Suppressor macrophage treated with lipopolysaccharide for 1 hour (primary cell): ENCODE measurements around the gene C14orf132.
"Not testable (repeated sequence)": the region's sequence is repeated elsewhere in the genome, so short reads cannot be mapped to it uniquely, and the experiment has no call there.

ENCODE experiments used
- DNase-seq, 3 donors: peaks; one replicate each; pipeline ENCODE4 v3.0.0-alpha.2; 2020 to 2022

Gene C14orf132

DNA sequence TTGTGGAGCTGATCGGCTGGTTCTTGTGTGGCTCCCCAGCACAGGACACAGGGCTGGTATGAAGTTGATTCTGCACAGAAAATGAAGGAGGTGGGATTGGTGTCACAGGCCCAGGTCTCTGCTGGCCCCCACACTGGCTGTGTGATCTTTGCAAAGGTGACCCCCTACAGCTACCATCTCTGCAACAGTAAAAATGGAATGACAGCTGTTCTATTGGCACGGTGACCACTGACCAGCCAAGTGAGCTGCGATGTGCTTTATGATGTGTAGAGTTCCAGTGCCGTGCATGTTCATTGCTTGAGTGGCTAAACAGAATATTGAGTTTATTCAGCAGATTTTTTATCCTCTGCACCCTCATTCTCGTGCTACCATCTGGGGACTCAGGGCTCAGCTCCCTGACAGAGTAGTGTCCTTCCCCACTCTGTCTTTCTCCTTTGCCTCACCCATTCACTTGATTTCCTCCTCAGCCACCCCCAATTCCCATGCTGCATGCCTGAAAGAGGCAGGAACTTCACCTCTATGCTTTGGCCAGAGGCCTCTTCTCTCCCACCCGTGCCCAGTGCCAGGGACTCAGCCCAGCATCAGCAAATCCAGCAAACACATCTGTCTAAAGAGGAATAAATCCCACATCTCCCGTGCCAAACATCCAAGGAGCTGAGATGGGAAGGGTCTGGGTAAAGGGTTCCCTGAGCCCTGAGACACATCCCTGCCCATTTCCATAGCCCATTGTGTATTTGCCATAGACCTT, 21.2 kb downstream of the C14orf132 start:
- DNase-seq, result no peak

DNA sequence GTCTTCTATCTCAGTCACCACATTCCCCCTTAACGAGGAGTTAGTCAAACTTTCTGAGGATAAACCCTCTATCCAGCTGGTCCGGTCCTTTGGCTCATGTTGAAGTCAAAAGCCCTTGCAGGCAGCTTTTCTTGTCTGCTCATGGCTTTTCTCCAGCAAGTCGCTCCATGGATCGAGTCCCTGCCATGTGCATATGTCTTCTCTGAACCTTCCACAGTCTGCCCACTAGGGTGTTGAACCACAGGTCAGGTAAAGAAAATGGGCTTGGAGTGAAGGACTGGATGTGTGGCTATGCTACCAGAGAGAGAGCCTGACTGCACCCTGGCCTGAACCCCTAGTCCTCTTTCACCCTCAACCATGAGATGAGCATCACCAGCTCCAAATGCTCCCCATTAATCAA, 22.8 kb downstream of the C14orf132 start:
- no peak for DNase-seq

- DNase-seq, result no peak
Observed at GRCh38 chr14:96062506-96062905, 23.3 kb downstream of the C14orf132 start.

GRCh38 chr14:96064866-96065265, 25.7 kb downstream of the C14orf132 start:
- no peak for DNase-seq

- DNase-seq, result no peak
Observed at GRCh38 chr14:96065661-96066459, 26.7 kb downstream of the C14orf132 start.

GRCh38 chr14:96066976-96067375, 27.8 kb downstream of the C14orf132 start:
- no peak for DNase-seq

- DNase-seq, result no peak
Observed at GRCh38 chr14:96067985-96068930, 29.1 kb downstream of the C14orf132 start.

DNA sequence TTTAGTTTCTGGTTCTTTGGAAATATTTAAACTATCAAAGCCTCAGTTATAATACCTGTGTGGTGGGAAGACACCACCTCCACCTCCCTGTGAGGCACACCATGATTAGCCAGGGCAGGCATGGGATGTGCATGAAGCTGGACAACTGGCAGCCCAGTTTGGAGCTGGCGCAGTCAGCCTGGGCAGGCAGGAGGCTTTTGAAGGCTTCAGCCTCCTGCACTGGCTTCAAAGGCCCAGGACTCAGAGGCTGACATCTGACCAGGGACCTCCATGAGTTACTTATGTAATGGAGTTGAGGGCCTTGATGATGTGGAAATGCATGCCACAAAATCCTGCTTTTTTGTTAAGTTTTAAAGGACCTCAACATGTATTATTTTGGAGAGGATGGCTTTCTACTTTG, 30.3 kb downstream of the C14orf132 start:
- DNase-seq, result no peak

- no peak for DNase-seq
Observed at GRCh38 chr14:96071561-96071960, 32.4 kb downstream of the C14orf132 start.

- DNase-seq, result no peak
Observed at GRCh38 chr14:96072076-96072475, 32.9 kb downstream of the C14orf132 start.

GRCh38 chr14:96072746-96073145, 33.6 kb downstream of the C14orf132 start:
- DNase-seq, result no peak

GRCh38 chr14:96073260-96074039, 34.3 kb downstream of the C14orf132 start:
- not testable (repeated sequence) for DNase-seq

DNA sequence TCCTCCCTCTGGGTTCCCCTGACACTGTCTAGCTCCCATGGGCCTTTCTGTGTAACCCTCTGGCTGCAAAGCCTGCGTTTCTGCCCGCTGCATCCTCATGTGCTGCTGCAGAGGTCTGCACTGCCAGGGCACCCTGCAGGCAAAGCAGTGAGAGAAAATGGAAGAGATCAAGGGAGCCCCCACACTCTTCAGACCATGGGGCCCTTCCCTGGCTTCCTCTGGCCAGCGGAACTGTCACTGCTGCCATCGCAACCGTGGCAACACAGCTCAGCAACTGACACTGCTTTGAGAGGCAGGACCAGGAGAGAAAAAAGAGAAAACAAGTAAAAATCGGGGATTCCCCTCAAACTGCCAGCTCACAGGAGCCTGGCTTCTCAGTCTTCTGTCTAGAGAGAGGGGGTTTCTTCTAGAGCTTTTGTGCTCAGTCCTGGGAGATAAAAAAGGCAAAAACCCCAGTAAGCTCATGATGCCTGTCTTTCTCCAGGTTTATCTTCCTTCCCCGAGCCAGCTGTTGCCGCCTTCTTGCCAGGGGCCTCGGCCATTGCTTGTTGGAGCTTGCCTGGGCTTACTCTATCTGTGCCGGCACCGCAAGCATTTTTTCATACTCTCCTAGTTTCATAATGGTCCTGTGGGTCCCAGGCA, 38.9 kb downstream of the C14orf132 start:
- DNase-seq, result no peak

GRCh38 chr14:96078625-96079016, 39.5 kb downstream of the C14orf132 start:
- DNase-seq, result no peak

DNA sequence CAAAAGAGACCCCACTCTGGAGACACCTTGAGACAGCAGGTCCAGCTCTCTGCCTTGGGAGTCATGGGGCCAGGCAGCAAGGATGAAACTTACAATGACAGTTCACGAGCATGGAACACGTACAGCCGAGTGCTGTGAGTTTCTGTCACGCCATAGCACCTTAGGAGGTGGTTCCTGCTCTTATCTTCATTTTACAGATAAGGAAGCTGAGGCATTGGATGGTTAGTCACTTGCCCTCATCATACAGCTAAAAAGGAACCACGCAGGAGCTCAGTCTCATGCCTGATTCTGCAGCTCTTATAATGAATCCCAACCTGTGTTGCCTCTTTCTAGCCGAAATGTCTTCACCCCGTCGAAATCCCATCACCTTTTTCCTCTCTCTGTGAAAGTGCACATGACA, 39.9 kb downstream of the C14orf132 start:
- DNase-seq, result no peak

DNA sequence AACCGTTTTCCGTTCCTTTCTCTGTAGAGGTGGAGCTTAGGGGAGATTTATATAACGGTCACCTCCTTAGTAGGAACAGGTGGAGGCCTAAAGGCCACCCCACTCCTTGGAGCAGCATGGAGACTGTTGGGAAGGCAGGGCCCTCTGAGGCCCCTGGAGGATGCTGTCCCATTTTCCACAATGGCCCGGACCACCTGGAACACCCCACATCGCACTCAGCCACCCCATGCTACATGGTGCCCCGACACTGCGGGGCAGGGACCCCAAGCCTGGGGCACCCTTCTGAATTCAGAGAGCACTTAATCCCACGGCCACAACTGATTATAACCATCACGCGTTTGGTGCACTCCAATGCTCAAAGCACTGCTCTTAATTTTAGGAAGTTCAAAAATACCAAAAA, 41.4 kb downstream of the C14orf132 start:
- no peak for DNase-seq

DNA sequence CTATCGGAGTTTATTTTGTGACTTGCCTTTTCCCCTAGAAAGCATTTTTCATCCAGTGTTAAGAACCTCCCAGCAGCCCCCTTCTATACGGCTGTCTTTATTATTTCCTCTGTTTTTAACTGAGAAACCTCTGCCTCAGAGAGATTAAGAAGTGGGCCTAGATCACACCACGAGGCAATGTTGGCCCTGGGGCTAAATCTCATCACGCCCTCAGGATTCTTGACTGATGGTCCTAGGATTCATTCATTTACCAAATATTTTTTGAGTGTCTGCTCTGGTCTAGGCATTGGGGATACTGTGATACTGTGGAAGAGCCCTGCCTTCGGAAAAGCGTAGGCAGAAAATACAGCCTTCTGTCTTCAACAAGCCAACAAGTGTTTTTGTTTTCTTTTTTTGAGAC, 42.1 kb downstream of the C14orf132 start:
- DNase-seq, result no peak

DNA sequence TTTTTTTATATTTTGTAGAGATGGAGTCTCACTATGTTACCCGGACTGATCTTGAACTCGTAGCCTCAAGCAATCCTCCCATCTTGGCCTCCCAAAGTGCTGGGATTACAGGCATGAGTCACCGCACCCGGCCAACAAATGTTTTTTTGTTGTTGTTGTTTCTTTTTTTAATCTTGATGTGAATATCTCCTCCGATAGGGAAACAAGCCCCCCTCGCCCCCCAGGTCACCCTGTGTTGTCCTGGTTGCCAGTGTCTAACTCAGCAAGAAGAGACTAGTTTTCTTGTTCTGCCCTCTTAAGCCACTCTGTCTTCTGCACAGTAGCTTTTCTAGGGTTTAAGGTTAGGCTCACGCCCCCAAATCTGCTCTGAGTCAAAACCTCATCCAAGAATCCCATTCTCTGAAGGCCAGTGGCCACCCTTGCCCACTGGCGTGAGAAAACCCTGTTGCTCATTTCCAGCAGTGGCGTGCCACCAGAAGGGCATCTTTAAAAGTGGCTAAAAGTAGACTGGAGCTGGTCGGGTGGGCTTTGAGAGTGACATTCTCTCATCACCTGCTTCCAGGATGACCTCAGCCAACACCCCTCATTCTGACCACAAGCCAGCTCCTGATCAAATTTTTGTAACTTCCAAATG, 42.7 kb downstream of the C14orf132 start:
- DNase-seq, result no peak

DNA sequence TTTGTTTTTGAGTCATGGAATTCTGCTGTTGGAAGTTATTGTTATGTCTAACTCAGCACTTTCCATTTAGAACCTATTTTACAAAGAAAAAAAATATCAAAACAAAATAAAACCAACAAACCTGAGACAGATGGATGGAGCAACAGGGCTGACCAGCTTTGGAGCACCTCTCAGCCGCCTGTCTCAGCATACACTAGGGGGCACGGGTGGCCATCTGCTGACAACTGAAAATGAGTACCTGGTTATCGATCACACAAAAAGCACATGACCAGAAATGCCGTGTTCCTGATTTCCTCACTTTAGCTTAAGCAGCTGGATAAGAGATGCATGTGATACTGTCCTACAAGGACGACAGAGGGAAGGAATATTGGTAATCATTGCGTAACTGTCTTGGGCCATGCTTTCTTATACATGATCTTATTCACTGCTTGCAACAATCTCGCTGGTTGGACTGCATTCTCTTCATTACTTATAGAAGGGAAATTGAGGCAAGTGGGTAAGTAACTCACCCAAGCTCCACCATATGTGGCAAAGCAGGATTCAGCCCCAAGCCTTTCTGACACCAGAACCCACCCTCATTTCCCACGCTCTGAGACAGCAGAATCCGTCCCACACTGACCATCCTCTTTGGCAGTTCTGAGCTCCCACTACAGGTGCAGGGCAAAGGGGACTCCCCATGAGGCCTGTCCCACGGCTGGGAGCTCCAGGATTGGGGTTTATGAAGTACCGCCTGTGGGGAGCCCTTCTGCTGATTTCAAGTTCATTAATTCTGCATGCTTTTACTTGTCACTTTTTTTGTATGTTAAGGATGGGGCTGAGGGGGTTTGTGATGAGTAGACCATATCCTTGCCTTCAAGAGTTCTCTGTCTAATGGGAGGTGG, 43.5 kb downstream of the C14orf132 start:
- DNase-seq, result no peak

- no peak for DNase-seq
Observed at GRCh38 chr14:96083667-96084320, 44.6 kb downstream of the C14orf132 start.
